ENCODE measurements around the gene OLFM1. TPM values are rescaled to one million over a fixed set of nuclear protein-coding genes. Genes with fewer than 3 reads are reported as not detected.
A peak's percentile ranks its signal among the peaks of the same experiment; 100 is the strongest.

The OLFM1 gene
- total RNA-seq, 1 donor: 0.81 TPM

GRCh38 chr9:135076876-135077430 lies 10.5 kb upstream of the OLFM1 start:
- H3K4me3 ChIP-seq (ENCODE audit: low read depth, low read length): no peak overlapping the region
- TF ChIP-seq CTCF (IDR thresholded peaks at IDR 0.05; ENCODE audit: insufficient read depth, low read length): no peak
- no peak for DNase-seq (ENCODE audit: low read depth)

GRCh38 chr9:135077497-135078200 lies 9.8 kb upstream of the OLFM1 start:
- H3K4me3 ChIP-seq (ENCODE audit: low read depth, low read length): no peak overlapping the region
- DNase-seq (ENCODE audit: low read depth): peak; percentile 3
- no peak for TF ChIP-seq CTCF (IDR thresholded peaks at IDR 0.05; ENCODE audit: insufficient read depth, low read length)

- TF ChIP-seq CTCF (IDR thresholded peaks at IDR 0.05; ENCODE audit: insufficient read depth, low read length): no peak
- no peak overlapping the region for H3K4me3 ChIP-seq (ENCODE audit: low read depth, low read length)
- no peak for DNase-seq (ENCODE audit: low read depth)
Measured at GRCh38 chr9:135078361-135078821, 9.1 kb upstream of the OLFM1 start.

GRCh38 chr9:135079018-135079417 lies 8.4 kb upstream of the OLFM1 start:
- TF ChIP-seq CTCF (IDR thresholded peaks at IDR 0.05; ENCODE audit: insufficient read depth, low read length): no peak
- no peak overlapping the region for H3K4me3 ChIP-seq (ENCODE audit: low read depth, low read length)
- DNase-seq (ENCODE audit: low read depth): no peak

GRCh38 chr9:135079676-135080075 lies 7.8 kb upstream of the OLFM1 start:
- DNase-seq (ENCODE audit: low read depth): no peak
- no peak for TF ChIP-seq CTCF (IDR thresholded peaks at IDR 0.05; ENCODE audit: insufficient read depth, low read length)

GRCh38 chr9:135080286-135081263 lies 6.9 kb upstream of the OLFM1 start:
- TF ChIP-seq CTCF (IDR thresholded peaks at IDR 0.05; ENCODE audit: insufficient read depth, low read length): no peak
- DNase-seq (ENCODE audit: low read depth): no peak
- no peak overlapping the region for H3K4me3 ChIP-seq (ENCODE audit: low read depth, low read length)

More at GRCh38 chr9:135079676-135080075, 7.8 kb upstream of the OLFM1 start:
- H3K4me3 ChIP-seq (ENCODE audit: low read depth, low read length): no peak overlapping the region
